ENCODE measurements around the gene RBBP8NL.
"Not testable (repeated sequence)": the region's sequence is repeated elsewhere in the genome, so short reads cannot be mapped to it uniquely, and the experiment has no call there.

Gene RBBP8NL

GRCh38 chr20:62445553-62446340, 18.4 kb upstream of the RBBP8NL start:
- no peak for DNase-seq (ENCODE audit: low read depth)

GRCh38 chr20:62444286-62444685, 16.9 kb upstream of the RBBP8NL start:
- no peak for DNase-seq (ENCODE audit: low read depth)

GRCh38 chr20:62441987-62442539, 14.7 kb upstream of the RBBP8NL start:
- DNase-seq (ENCODE audit: low read depth), result no peak

DNA sequence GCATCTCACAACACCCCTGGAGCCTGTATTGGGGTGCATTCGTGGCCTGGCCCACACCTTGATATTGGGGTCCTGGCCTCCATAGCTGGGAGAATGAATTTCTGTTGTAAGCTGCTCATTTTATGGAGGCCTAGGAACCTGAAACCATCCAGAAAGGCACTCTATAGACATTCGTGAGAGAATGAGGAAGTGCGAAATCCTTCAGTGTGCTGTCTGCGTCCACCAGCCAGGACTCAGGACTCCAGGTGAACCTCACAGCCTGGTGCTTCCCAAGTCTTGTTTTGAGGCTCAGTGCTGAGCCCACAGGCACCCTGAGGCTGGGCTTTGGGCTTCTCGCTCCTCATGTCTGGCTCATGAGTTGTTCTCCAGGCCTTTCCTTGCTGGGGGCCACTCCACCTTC, 11.9 kb upstream of the RBBP8NL start:
- DNase-seq (ENCODE audit: low read depth), result no peak

GRCh38 chr20:62437927-62438326, 10.6 kb upstream of the RBBP8NL start:
- no peak for DNase-seq (ENCODE audit: low read depth)

GRCh38 chr20:62437496-62437895, 10.2 kb upstream of the RBBP8NL start:
- peak; percentile 15 for DNase-seq (ENCODE audit: low read depth)

- DNase-seq (ENCODE audit: low read depth), result no peak
Observed at GRCh38 chr20:62436692-62437091, 9.4 kb upstream of the RBBP8NL start.

GRCh38 chr20:62433658-62434497, 6.5 kb upstream of the RBBP8NL start:
- no peak for DNase-seq (ENCODE audit: low read depth)

- no peak for DNase-seq (ENCODE audit: low read depth)
Observed at GRCh38 chr20:62430866-62431447, 3.6 kb upstream of the RBBP8NL start.

DNA sequence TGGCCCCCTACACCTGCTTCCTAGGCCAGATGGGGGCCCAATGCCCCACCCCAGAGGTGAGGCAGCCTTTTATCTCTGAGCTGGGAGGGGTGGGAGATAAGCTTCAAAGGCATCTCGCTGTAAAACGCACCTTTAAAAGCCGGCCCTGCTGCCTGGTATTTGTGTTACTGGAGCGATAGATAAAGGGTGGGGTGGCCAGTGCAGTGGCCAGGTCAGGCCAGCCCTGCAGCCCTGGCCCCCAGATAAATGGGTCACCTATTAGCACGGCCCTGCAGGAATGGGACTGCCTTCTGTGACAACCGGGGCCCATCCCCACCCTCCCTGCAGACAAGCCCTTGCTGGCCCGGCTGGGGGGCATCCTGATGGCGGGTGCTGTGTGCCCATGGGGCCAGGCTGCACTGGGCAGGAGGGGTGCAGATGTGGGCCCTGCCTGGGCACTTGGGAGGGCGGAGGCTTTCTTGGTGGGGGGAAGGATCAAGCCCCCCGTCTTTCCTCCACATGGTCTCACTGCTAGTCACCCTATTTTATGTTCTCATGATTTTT, 3.0 kb upstream of the RBBP8NL start:
- no peak for DNase-seq (ENCODE audit: low read depth)

GRCh38 chr20:62429455-62430310, 2.3 kb upstream of the RBBP8NL start:
- no peak for DNase-seq (ENCODE audit: low read depth)

DNA sequence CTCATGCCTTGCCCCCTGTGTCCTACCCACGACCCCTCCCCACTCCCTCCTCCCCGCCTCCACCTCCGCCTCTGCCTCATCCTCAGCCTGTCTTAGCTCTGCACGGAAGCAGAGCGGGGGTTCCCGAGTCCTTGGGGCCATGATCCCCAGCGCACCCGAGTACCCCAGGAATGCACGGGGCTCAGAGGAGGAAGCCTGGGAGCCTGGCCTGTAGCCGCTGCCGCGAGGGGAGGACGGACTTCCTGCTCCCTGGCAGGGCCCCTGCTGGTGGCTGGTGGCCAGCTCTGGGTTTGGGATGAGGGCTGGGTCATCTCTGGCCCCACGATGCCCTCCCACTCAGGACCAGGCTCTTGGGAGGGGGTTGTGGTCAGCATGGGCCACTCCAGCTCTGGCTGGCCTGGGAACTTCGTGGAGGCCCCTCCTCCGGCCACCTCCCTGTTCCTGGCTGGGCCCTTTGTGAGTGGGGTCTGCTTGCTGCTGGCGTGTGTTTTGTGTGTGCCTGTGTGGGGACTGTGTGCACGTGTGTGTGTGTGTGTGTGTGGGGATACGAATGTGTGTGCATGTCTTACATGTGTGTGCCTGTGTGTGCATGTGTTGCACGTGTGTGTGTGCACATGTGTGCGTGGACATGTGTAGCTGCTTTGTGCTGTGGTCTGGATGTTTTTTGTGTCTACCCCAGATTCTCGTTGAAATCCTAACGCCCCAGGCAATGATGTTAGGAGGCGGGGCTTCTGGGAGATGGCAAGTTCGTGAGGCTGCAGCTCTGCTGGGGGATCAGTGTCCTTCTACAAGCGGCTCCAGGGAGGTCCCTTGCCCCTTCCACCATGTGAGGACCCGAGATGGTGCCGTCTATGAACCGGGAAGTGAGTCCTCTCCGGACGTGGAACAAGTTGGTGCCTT, 1.3 kb upstream of the RBBP8NL start:
- DNase-seq (ENCODE audit: low read depth), result no peak

DNA sequence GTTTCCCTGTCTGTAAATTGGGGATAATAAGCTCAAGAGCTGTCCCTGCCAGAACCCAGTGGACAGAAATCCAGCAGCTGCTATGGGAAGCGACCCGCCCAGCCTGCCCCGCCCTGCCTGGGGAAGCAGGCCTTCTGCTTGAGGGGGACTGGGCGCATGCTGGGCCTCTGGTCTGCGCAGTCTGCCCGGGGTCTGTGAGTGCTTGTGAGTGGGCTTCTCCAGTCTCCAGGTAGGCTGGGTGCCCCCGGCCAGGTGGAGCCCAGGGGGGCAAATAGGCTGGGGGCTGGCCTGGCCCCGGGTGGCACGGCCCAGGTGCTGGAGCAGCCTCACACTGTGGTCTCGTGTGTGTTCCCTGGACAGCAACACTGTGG, 648 bp upstream of the RBBP8NL start:
- DNase-seq (ENCODE audit: low read depth), result no peak

- DNase-seq (ENCODE audit: low read depth), result no peak
Observed at GRCh38 chr20:62426699-62427131, 624 bp downstream of the RBBP8NL start.

DNA sequence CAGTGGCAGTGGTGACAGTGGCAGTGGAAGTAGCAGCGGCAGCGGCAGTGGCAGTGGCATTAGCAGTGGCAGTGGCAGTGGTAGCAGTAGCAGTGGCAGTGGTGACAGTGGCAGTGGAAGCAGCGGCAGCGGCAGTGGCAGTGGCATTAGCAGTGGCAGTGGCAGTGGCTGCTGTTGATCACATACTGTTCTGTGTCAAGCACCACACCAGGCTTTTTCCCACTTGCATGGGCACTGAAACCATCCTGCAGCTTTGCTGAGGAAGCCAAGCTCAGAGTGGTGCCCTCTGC, 1.3 kb downstream of the RBBP8NL start:
- DNase-seq (ENCODE audit: low read depth), result not testable (repeated sequence)

DNA sequence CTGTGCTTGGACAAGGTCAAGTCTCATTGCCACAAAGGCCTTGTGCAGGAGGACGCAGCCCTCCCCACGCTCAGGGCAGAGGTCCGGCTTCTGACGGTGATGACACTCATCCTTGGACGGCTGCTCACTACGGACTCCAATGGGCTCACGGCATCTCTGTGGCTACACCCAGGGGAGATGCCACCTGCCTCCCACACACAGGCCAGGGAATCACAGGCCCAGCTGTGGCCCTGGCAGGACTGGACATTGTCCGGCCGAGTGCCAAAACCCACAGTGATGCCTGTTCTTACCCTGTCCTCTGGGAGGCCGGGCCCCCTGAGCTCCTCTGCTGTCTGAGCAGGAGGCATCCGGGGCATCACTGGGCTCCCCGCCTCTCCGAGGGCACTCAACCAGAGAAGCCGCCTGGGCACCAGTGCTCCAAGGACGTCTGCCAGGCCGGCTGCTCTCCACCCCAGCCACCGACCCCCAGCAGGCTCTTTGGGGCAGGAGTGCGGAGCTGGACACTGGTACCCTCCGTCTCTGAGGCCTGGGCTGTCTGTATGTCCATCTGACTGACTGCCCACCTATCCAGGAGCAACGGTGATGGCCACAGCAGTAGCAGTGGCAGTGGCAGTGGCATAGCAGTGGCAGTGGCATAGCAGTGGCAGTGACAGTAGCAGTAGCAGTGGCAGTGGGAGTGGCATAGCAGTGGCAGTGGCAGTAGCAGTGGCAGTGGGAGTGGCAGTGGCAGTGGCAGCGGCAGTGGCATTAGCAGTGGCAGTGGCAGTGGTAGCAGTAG, 1.9 kb downstream of the RBBP8NL start:
- no peak for DNase-seq (ENCODE audit: low read depth)

DNA sequence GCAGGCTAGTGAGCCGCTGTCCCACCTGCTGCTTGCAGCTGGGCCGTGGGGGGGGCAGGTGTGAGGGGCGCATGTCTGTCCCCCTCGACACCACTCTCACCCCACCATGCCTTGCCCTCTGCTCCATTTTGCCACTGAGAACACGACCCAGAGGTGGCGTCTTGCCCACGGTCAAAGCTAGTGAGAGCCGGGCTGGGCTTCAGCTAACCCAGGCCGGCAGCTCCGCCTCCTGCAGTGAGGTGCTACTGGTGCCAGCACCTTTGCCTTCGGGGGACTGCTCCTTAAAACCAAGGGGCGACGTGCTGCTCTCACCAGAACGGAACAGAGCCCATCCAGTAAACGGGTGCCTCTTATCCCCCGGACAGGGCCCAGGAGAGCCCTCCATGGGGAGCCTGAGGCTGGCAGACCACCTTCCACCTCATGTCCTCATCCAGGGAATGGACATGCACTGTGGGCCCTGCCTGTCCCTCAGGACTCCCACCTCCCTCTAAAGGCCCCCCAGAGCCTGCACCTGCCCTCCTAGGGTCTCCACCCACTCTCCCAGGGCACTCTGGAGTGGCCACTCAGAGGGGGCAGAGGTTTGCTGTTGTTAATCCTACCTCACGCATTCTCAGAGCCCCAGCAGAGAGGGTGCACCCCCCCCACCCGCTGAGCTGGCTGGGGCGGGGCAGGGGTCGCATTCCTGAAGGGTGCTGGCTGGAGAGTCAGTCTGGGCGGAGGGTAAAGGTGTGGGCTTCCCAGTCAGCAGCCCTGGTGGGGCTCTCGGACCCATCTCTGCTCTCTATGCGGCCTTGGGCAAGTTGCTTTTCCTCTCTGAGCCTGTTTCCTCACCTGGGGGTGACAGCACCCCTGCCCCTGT, 2.9 kb downstream of the RBBP8NL start:
- DNase-seq (ENCODE audit: low read depth), result no peak

DNA sequence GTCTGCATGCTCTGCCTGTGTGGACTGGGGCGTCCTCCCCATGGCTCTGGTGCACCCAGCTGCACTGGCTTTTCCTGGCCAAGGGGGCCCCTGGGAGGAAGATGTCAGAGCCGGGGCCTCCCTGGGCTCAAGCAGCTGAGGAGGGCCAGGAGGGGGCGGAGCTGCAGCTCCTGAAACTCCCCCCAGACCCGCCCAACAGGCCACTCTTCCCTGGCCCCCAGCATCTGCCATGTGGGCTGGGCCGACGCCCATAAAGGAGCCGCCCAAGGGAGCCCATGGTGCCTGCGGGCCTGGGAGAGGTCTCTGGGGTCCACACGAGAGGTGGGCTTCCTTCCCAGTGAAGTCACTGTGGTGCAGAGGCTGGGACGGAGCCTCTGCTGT, 4.0 kb downstream of the RBBP8NL start:
- DNase-seq (ENCODE audit: low read depth), result no peak

All from iris pigment epithelial cell (primary cell).